ENCODE data around the gene GPC1. TPM values are rescaled to one million over a fixed set of nuclear protein-coding genes. Genes with fewer than 3 reads are reported as not detected.

The GPC1 gene
- total and polyA plus RNA-seq, 2 experiments from 2014 or later: 71.4 to 142 TPM

GRCh38 chr2:240407090-240407489 is 28.4 kb upstream of the GPC1 start:
- no peak for DNase-seq (ENCODE audit: low spot score)
- Histone ChIP-seq H4K20me1 (ENCODE audit: insufficient read depth, poor library complexity, severe bottlenecking) (no peaks in the 10 kb centered on the region), H3K9me3 (ENCODE audit: low read depth) (no peaks in the 10 kb centered on the region), H3K27ac (no peak overlapping the region), H3K4me3 (no peak overlapping the region), H3K27me3 (no peaks in the 10 kb centered on the region), H3K9me2 (replicated peaks; ENCODE audit: insufficient read depth) (no peaks in the 10 kb centered on the region), H3K4me1 (ENCODE audit: insufficient read depth) (peaks cover 2% of the 10 kb centered on the region), H3K4me2 (no peak overlapping the region), H3K36me3 (replicated peaks; ENCODE audit: insufficient read depth, low read depth) (no peaks in the 10 kb centered on the region), H2AFZ (no peak overlapping the region), H3K79me2 (no peaks in the 10 kb centered on the region)
- TF ChIP-seq CTCF (IDR thresholded peaks at IDR 0.05; ENCODE audit: poor library complexity) (no peak), EZH2phosphoT487 (IDR thresholded peaks at IDR 0.05; ENCODE audit: low read depth, severe bottlenecking, unreplicated experiment) (no peak), EZH2 (IDR thresholded peaks at IDR 0.05; ENCODE audit: borderline replicate concordance) (no peak)
- WGBS (ENCODE audit: low lambda C conversion rate, missing lambda C conversion rate): 90% methylated on average over 9 of the region's 9 CpGs

- TF ChIP-seq EZH2phosphoT487 (IDR thresholded peaks at IDR 0.05; ENCODE audit: low read depth, severe bottlenecking, unreplicated experiment): no peak
- no peak for TF ChIP-seq CTCF (IDR thresholded peaks at IDR 0.05; ENCODE audit: poor library complexity)
- TF ChIP-seq EZH2 (IDR thresholded peaks at IDR 0.05; ENCODE audit: borderline replicate concordance): no peak
- Histone ChIP-seq H3K9me3 (ENCODE audit: low read depth) (no peaks in the 10 kb centered on the region), H3K4me2 (no peak overlapping the region), H2AFZ (no peak overlapping the region), H3K4me1 (ENCODE audit: insufficient read depth) (peaks cover 3% of the 10 kb centered on the region), H3K27me3 (no peaks in the 10 kb centered on the region), H3K27ac (no peak overlapping the region), H3K79me2 (no peaks in the 10 kb centered on the region), H4K20me1 (ENCODE audit: insufficient read depth, poor library complexity, severe bottlenecking) (no peaks in the 10 kb centered on the region), H3K9me2 (replicated peaks; ENCODE audit: insufficient read depth) (no peaks in the 10 kb centered on the region), H3K4me3 (no peak overlapping the region), H3K36me3 (replicated peaks; ENCODE audit: insufficient read depth, low read depth) (no peaks in the 10 kb centered on the region)
- 86% methylated on average over 8 of the region's 8 CpGs for WGBS (ENCODE audit: low lambda C conversion rate, missing lambda C conversion rate)
- DNase-seq (ENCODE audit: low spot score): no peak
Observed at GRCh38 chr2:240410004-240410403, 25.5 kb upstream of the GPC1 start.

GRCh38 chr2:240410808-240411207 is 24.7 kb upstream of the GPC1 start:
- Histone ChIP-seq H3K4me1 (ENCODE audit: insufficient read depth) (peaks cover 3% of the 10 kb centered on the region), H2AFZ (no peak overlapping the region), H3K36me3 (replicated peaks; ENCODE audit: insufficient read depth, low read depth) (no peaks in the 10 kb centered on the region), H3K4me3 (no peak overlapping the region), H3K27ac (no peak overlapping the region), H3K79me2 (no peaks in the 10 kb centered on the region), H3K9me3 (ENCODE audit: low read depth) (no peaks in the 10 kb centered on the region), H3K27me3 (no peaks in the 10 kb centered on the region), H3K9me2 (replicated peaks; ENCODE audit: insufficient read depth) (no peaks in the 10 kb centered on the region), H4K20me1 (ENCODE audit: insufficient read depth, poor library complexity, severe bottlenecking) (no peaks in the 10 kb centered on the region), H3K4me2 (no peak overlapping the region)
- DNase-seq (ENCODE audit: low spot score): no peak
- WGBS (ENCODE audit: low lambda C conversion rate, missing lambda C conversion rate): 95% methylated on average over 3 of the region's 21 CpGs
- TF ChIP-seq EZH2phosphoT487 (IDR thresholded peaks at IDR 0.05; ENCODE audit: low read depth, severe bottlenecking, unreplicated experiment): no peak
- no peak for TF ChIP-seq EZH2 (IDR thresholded peaks at IDR 0.05; ENCODE audit: borderline replicate concordance)
- no peak for TF ChIP-seq CTCF (IDR thresholded peaks at IDR 0.05; ENCODE audit: poor library complexity)
